Astrocyte (in vitro differentiated cells and primary cell): Measurements from ENCODE around the gene FAM168A.

Experiments used
- CTCF ChIP-seq: IDR thresholded peaks from 2 replicates; pipeline ENCODE4 v1.5.1; 2011; ENCODE audit warnings: low read depth, mild to moderate bottlenecking, inconsistent platforms, low read length, moderate library complexity; ENCODE audit not compliant: insufficient read depth
- EZH2 ChIP-seq: IDR thresholded peaks from 2 replicates; pipeline ENCODE4 v1.6.1; 2012; ENCODE audit warnings: mild to moderate bottlenecking, low read length, inconsistent platforms; ENCODE audit not compliant: insufficient read depth

GRCh38 chr11:73510877-73511276 is 87.0 kb downstream of the FAM168A start:
- TF ChIP-seq CTCF (no peak), EZH2 (no peak)
